Vagina (tissue), 2 donors: Measurements from ENCODE around the gene SLC23A2. TPM values are rescaled to one million over a fixed set of nuclear protein-coding genes. Genes with fewer than 3 reads are reported as not detected.

Source experiments
- DNase-seq, 2 donors: peaks; one replicate each; pipeline ENCODE4 v3.0.0-alpha.2; 2017; ENCODE audit errors: extremely low spot score in 2 of 2
- H3K27ac ChIP-seq: fragments of 200-600 bp; sonication (generic); one replicate; pipeline ENCODE4 v1.5.1; 2019
- H3K27me3 ChIP-seq: fragments of 200-600 bp; sonication (generic); one replicate; pipeline ENCODE4 v1.5.1; 2019
- H3K36me3 ChIP-seq, 2 donors: fragments of 200-600 bp; sonication (generic); one replicate each; pipeline ENCODE4 v1.5.1; 2017 to 2019
- H3K4me1 ChIP-seq: fragments of 200-600 bp; sonication (generic); one replicate; pipeline ENCODE4 v1.5.1; 2019
- H3K4me3 ChIP-seq, 2 donors: fragments of 200-600 bp; sonication (generic); 1 replicate in 1 of 2; 2 replicates in 1 of 2; pipeline ENCODE4 v1.5.1; 2016 to 2019
- H3K9me3 ChIP-seq: fragments of 200-600 bp; sonication (generic); one replicate; pipeline ENCODE4 v1.5.1; 2019
- CTCF ChIP-seq, 3 experiments: fragments of 450-650 bp in 2 of 3; fragments of 200-600 bp in 1 of 3; sonication (generic) in 1 of 3; IDR thresholded peaks; one replicate each; pipeline ENCODE4 v1.5.1; 2017 to 2019; ENCODE audit warnings: antibody characterized with exemption in 3 of 3, mild to moderate bottlenecking in 2 of 3, moderate library complexity in 2 of 3
- POLR2A ChIP-seq, 2 donors: fragments of 450-650 bp; IDR thresholded peaks; one replicate each; pipeline ENCODE4 v1.6.1; 2017; ENCODE audit warnings: antibody characterized with exemption in 2 of 2, mild to moderate bottlenecking in 2 of 2, moderate library complexity in 2 of 2
- POLR2AphosphoS5 ChIP-seq, 2 donors: sonication (generic); formaldehyde crosslinking; IDR thresholded peaks; one replicate each; pipeline ENCODE4 v1.9.0; 2017; ENCODE audit warnings: antibody characterized with exemption in 2 of 2, mild to moderate bottlenecking in 2 of 2, low read depth in 1 of 2; ENCODE audit not compliant: insufficient read depth in 1 of 2
- intact Hi-C: fragments of 100-400 bp; cut with DNase I; formaldehyde crosslinking; loops from one replicate; pipeline ENCODE4 v1.15.1; 2023
- total RNA-seq: library from RNA; depleted of rRNA; stranded (reverse); fragments of >200 nt; gene quantifications from one replicate; pipeline ENCODE4 v1.2.3, GENCODE V29; 2016

Gene SLC23A2
- total RNA-seq, 1 donor from 2014 or later, result 14.7 TPM

- Histone ChIP-seq H3K27ac (no peak overlapping the region), H3K27me3 (no peaks in the 10 kb centered on the region), H3K36me3 (peaks cover 0 to 44% of the 10 kb centered on the region in 2 donors), H3K4me1 (no peaks in the 10 kb centered on the region), H3K9me3 (no peaks in the 10 kb centered on the region), H3K4me3 (no peak overlapping the region)
- no peak for TF ChIP-seq POLR2AphosphoS5 (IDR thresholded peaks at IDR 0.05; ENCODE audit: insufficient read depth in 1 of 2, low read depth in 1 of 2)
- TF ChIP-seq CTCF (IDR thresholded peaks at IDR 0.05), result no peak
- no peak for TF ChIP-seq POLR2A (IDR thresholded peaks at IDR 0.05)
- DNase-seq, result no peak
- intact Hi-C loops, result no loop called here
Measured at GRCh38 chr20:4876731-4877130, 124.6 kb downstream of the SLC23A2 start.

- Histone ChIP-seq H3K27ac (no peak overlapping the region), H3K27me3 (no peaks in the 10 kb centered on the region), H3K4me3 (no peak overlapping the region), H3K36me3 (peaks cover 0 to 44% of the 10 kb centered on the region in 2 donors), H3K4me1 (no peaks in the 10 kb centered on the region), H3K9me3 (no peaks in the 10 kb centered on the region)
- intact Hi-C loops, result no loop called here
- no peak for TF ChIP-seq CTCF (IDR thresholded peaks at IDR 0.05)
- TF ChIP-seq POLR2AphosphoS5 (IDR thresholded peaks at IDR 0.05; ENCODE audit: insufficient read depth in 1 of 2, low read depth in 1 of 2), result no peak
- TF ChIP-seq POLR2A (IDR thresholded peaks at IDR 0.05), result no peak
- no peak for DNase-seq
Measured at GRCh38 chr20:4876301-4876700, 125.0 kb downstream of the SLC23A2 start.

- Histone ChIP-seq H3K9me3 (no peaks in the 10 kb centered on the region), H3K4me3 (no peak overlapping the region), H3K4me1 (no peaks in the 10 kb centered on the region), H3K27ac (no peak overlapping the region), H3K27me3 (no peaks in the 10 kb centered on the region), H3K36me3 (peaks cover 0 to 43% of the 10 kb centered on the region in 2 donors)
- TF ChIP-seq POLR2AphosphoS5 (IDR thresholded peaks at IDR 0.05; ENCODE audit: insufficient read depth in 1 of 2, low read depth in 1 of 2), result no peak
- TF ChIP-seq POLR2A (IDR thresholded peaks at IDR 0.05), result no peak
- no peak for TF ChIP-seq CTCF (IDR thresholded peaks at IDR 0.05)
- DNase-seq, result no peak
- intact Hi-C loops, result no loop called here
Measured at GRCh38 chr20:4875578-4876067, 125.7 kb downstream of the SLC23A2 start.

GRCh38 chr20:4873396-4873795 lies 127.9 kb downstream of the SLC23A2 start:
- Histone ChIP-seq H3K4me1 (no peaks in the 10 kb centered on the region), H3K4me3 (no peak overlapping the region), H3K9me3 (no peaks in the 10 kb centered on the region), H3K36me3 (peaks cover 0 to 31% of the 10 kb centered on the region in 2 donors), H3K27me3 (no peaks in the 10 kb centered on the region), H3K27ac (no peak overlapping the region)
- DNase-seq, result no peak
- TF ChIP-seq POLR2A (IDR thresholded peaks at IDR 0.05) (no peak), POLR2AphosphoS5 (IDR thresholded peaks at IDR 0.05; ENCODE audit: insufficient read depth in 1 of 2, low read depth in 1 of 2) (no peak), CTCF (IDR thresholded peaks at IDR 0.05) (no peak)
- intact Hi-C loops, result no loop called here

GRCh38 chr20:4871486-4871885 lies 129.8 kb downstream of the SLC23A2 start:
- TF ChIP-seq POLR2AphosphoS5 (IDR thresholded peaks at IDR 0.05; ENCODE audit: insufficient read depth in 1 of 2, low read depth in 1 of 2) (no peak), POLR2A (IDR thresholded peaks at IDR 0.05) (no peak), CTCF (IDR thresholded peaks at IDR 0.05) (no peak)
- no peak for DNase-seq
- no peaks in the 10 kb centered on the region for H3K9me3 ChIP-seq
- no peak overlapping the region for H3K27ac ChIP-seq
- no peaks in the 10 kb centered on the region for H3K27me3 ChIP-seq
- peaks cover 6% of the 10 kb centered on the region for H3K4me1 ChIP-seq
- H3K4me3 ChIP-seq, result no peak overlapping the region
- intact Hi-C loops, result no loop called here
- H3K36me3 ChIP-seq, result peaks cover 0 to 31% of the 10 kb centered on the region in 2 donors
